PC-9 (cell line): ENCODE results near the gene LZIC. TPM values are rescaled to one million over a fixed set of nuclear protein-coding genes. Genes with fewer than 3 reads are reported as not detected.

Experiments used
- BruUV-seq: library from RNA; stranded (reverse); fragments of 400-500 nt; replicated peaks from 2 replicates; lab custom pipeline; 2021; lab: Mats Ljungman, UMichigan
- CTCF ChIA-PET: fragments of 300-600 bp; sonication (Branson Sonifier 250); formaldehyde crosslinking; loops from one replicate; lab custom pipeline; 2022; ENCODE audit warnings: antibody characterized with exemption; lab: Charles Lee
- POLR2A ChIA-PET: fragments of 300-600 bp; sonication (Branson Sonifier 250); formaldehyde crosslinking; loops from one replicate; lab custom pipeline; 2022; ENCODE audit warnings: antibody characterized with exemption; ENCODE audit not compliant: unreplicated experiment; lab: Charles Lee
- DNase-seq, 2 experiments: peaks; one replicate each; pipeline versions ENCODE4 v3.0.0 to v3.0.0-alpha.2; 2015 to 2022; ENCODE audit warnings: mixed read lengths in 1 of 2
- H2AFZ ChIP-seq: fragments of 200-600 bp; sonication (generic); 2 replicates; pipeline ENCODE4 v1.8.1; 2017; ENCODE audit warnings: antibody characterized with exemption
- H3F3A ChIP-seq: fragments of 200-600 bp; sonication (generic); 2 replicates; pipeline ENCODE4 v1.8.1; 2017; ENCODE audit warnings: antibody characterized with exemption, mild to moderate bottlenecking, low read depth; ENCODE audit not compliant: insufficient read depth
- H3K27ac ChIP-seq: fragments of 200-600 bp; sonication (generic); 2 replicates; pipeline ENCODE4 v1.6.1; 2016; ENCODE audit warnings: mixed run types
- H3K27me3 ChIP-seq: fragments of 200-600 bp; sonication (generic); 2 replicates; pipeline ENCODE4 v1.6.1; 2016; ENCODE audit warnings: low read depth, mixed run types; ENCODE audit not compliant: insufficient read depth
- H3K36me3 ChIP-seq: fragments of 200-600 bp; sonication (generic); 2 replicates; pipeline ENCODE4 v1.6.1; 2016; ENCODE audit warnings: low read depth, mixed run types
- H3K4me1 ChIP-seq: fragments of 200-600 bp; sonication (generic); replicated peaks from 2 replicates; pipeline ENCODE4 v1.6.1; 2016; ENCODE audit warnings: mixed run types; ENCODE audit not compliant: insufficient read depth
- H3K4me2 ChIP-seq: fragments of 200-600 bp; sonication (generic); 2 replicates; pipeline ENCODE4 v1.6.1; 2017; ENCODE audit warnings: mixed run types
- H3K4me3 ChIP-seq: fragments of 200-600 bp; sonication (generic); 2 replicates; pipeline ENCODE4 v1.6.1; 2016; ENCODE audit warnings: mixed run types
- H3K79me2 ChIP-seq: fragments of 200-600 bp; sonication (generic); 2 replicates; pipeline ENCODE4 v1.6.1; 2017; ENCODE audit warnings: low read depth, mixed run types
- H3K9me2 ChIP-seq: fragments of 200-600 bp; sonication (generic); 2 replicates; pipeline ENCODE4 v1.8.1; 2017; ENCODE audit warnings: mild to moderate bottlenecking; ENCODE audit not compliant: insufficient read depth
- H3K9me3 ChIP-seq: fragments of 200-600 bp; sonication (generic); 2 replicates; pipeline ENCODE4 v1.8.1; 2016; ENCODE audit warnings: low read depth; ENCODE audit not compliant: insufficient read depth
- H4K20me1 ChIP-seq: fragments of 200-600 bp; sonication (generic); 2 replicates; pipeline ENCODE4 v1.8.1; 2017; ENCODE audit not compliant: insufficient read depth
- CTCF ChIP-seq: fragments of 200-600 bp; sonication (generic); conservative IDR thresholded peaks from 2 replicates; pipeline ENCODE4 v1.6.1; 2017; ENCODE audit warnings: mixed run types, antibody characterized with exemption, mild to moderate bottlenecking, moderate library complexity
- EZH2 ChIP-seq: fragments of 200-600 bp; sonication (generic); IDR thresholded peaks from 2 replicates; pipeline ENCODE4 v1.8.0; 2017; ENCODE audit warnings: antibody characterized with exemption, low read depth
- intact Hi-C: fragments of 100-400 bp; cut with micrococcal nuclease; formaldehyde crosslinking; loops from one replicate; pipeline ENCODE4 v1.10.0; 2022; ENCODE audit not compliant: unreplicated experiment
- total RNA-seq: library from RNA; stranded (reverse); gene quantifications from 2 replicates; pipeline ENCODE4 v1.2.3, GENCODE V29; 2021

LZIC gene
- total RNA-seq, 1 experiment from 2014 or later: 27.4 TPM

DNA sequence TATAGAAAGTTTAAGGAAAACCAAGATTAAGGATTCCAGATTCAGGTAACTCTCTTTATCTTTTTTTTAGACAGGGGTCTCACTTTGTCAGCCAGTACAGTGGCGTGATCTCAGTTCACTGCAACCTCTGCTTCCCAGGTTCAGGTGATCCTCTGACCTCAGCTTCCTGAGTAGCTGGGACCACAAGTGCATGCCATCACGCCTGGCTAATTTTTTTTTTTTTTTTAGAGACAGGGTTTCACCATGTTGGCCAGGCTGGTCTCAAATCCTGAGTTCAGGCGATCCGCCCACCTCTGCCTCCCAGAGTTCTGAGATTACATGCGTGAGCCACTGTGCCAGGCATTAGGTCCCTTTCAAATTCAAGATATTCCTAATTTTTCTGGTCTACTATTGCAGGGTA, 15.9 kb downstream of the LZIC start:
- CTCF ChIA-PET: no interaction called here
- Histone ChIP-seq H3K4me3 (no peak overlapping the region), H3K36me3 (no peaks in the 10 kb centered on the region), H3K4me1 (no peaks in the 10 kb centered on the region), H3K4me2 (no peak overlapping the region), H3K79me2 (no peaks in the 10 kb centered on the region), H3K9me2 (no peaks in the 10 kb centered on the region), H3K9me3 (no peaks in the 10 kb centered on the region), H3K27ac (no peak overlapping the region), H3F3A (peaks cover 3% of the 10 kb centered on the region; the same call in 1 of the 2 replicates), H3K27me3 (no peaks in the 10 kb centered on the region), H2AFZ (no peak overlapping the region), H4K20me1 (no peaks in the 10 kb centered on the region)
- POLR2A ChIA-PET: no interaction called here
- BruUV-seq: no TSS peak
- TF ChIP-seq CTCF: no peak
- DNase-seq: no peak
- intact Hi-C loops: no loop called here

GRCh38 chr1:9922342-9922741, 20.8 kb downstream of the LZIC start:
- no peaks in the 10 kb centered on the region for H3K9me3 ChIP-seq
- no peak overlapping the region for H2AFZ ChIP-seq
- no peaks in the 10 kb centered on the region for H3K4me1 ChIP-seq
- H3K27ac ChIP-seq: no peak overlapping the region
- no peaks in the 10 kb centered on the region for H4K20me1 ChIP-seq
- DNase-seq: no peak
- no peaks in the 10 kb centered on the region for H3K36me3 ChIP-seq
- no TSS peak for BruUV-seq
- H3K9me2 ChIP-seq: no peaks in the 10 kb centered on the region
- peaks cover 3% of the 10 kb centered on the region; the same call in 1 of the 2 replicates for H3F3A ChIP-seq
- intact Hi-C loops: no loop called here
- no peaks in the 10 kb centered on the region for H3K79me2 ChIP-seq
- CTCF ChIA-PET: no interaction called here
- H3K27me3 ChIP-seq: no peaks in the 10 kb centered on the region
- no peak for TF ChIP-seq CTCF
- no peak for TF ChIP-seq EZH2
- H3K4me3 ChIP-seq: no peak overlapping the region
- POLR2A ChIA-PET: no interaction called here
- no peak overlapping the region for H3K4me2 ChIP-seq

DNA sequence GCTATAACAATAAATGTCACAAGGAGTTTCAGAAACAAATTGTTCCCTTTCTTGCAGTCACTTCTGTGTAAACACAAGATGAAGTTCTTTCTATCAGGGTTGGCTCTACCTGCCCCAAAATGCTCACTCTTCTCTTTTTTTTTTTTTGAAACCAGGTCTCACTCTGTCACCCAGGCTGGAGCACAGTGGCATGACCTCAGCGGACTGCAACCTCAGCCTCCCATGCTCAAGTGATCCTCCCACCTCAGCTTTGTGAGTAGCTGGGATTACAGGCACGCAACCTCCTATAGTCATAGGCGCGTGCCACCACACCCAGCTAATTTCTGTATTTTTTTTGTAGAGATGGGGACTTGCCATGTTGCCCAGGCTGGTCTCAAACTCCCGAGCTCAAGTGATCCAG, 22.6 kb downstream of the LZIC start:
- H3K4me3 ChIP-seq: no peak overlapping the region
- no TSS peak for BruUV-seq
- POLR2A ChIA-PET: no interaction called here

More for the DNA sequence above, 22.6 kb downstream of the LZIC start:
- intact Hi-C loops: no loop called here
- Histone ChIP-seq H4K20me1 (no peaks in the 10 kb centered on the region), H3F3A (no peaks in the 10 kb centered on the region), H3K79me2 (no peaks in the 10 kb centered on the region), H3K36me3 (no peaks in the 10 kb centered on the region), H2AFZ (no peak overlapping the region), H3K27ac (no peak overlapping the region), H3K4me1 (no peaks in the 10 kb centered on the region), H3K9me2 (no peaks in the 10 kb centered on the region), H3K4me2 (no peak overlapping the region), H3K27me3 (no peaks in the 10 kb centered on the region), H3K9me3 (no peaks in the 10 kb centered on the region)
- no peak for DNase-seq
- no peak for TF ChIP-seq CTCF
- no peak for TF ChIP-seq EZH2
- CTCF ChIA-PET: no interaction called here
